Tibial nerve (tissue), 4 donors: ENCODE measurements around the gene HSPA9. TPM values are rescaled to one million over a fixed set of nuclear protein-coding genes. Genes with fewer than 3 reads are reported as not detected.

ENCODE experiments used
- DNase-seq, 2 donors: peaks; one replicate each; pipeline ENCODE4 v3.0.0-alpha.2; 2019; ENCODE audit warnings: low spot score in 2 of 2
- H3K27ac ChIP-seq, 4 donors: fragments of 200-600 bp; sonication (generic) in 3 of 4; one replicate each; pipeline ENCODE4 v1.5.1; 2017 to 2019; ENCODE audit warnings: mild to moderate bottlenecking in 1 of 4
- H3K27me3 ChIP-seq, 2 donors: fragments of 200-600 bp; sonication (generic) in 1 of 2; one replicate each; pipeline versions ENCODE4 v1.5.1 to v1.6.0; 2017 to 2019
- H3K36me3 ChIP-seq, 3 donors: fragments of 200-600 bp; sonication (generic); one replicate each; pipeline ENCODE4 v1.5.1; 2018 to 2019
- H3K4me1 ChIP-seq, 4 donors: fragments of 200-600 bp; sonication (generic) in 3 of 4; one replicate each; pipeline ENCODE4 v1.5.1; 2017 to 2019
- H3K4me3 ChIP-seq, 4 donors: fragments of 200-600 bp; sonication (generic) in 3 of 4; one replicate each; pipeline ENCODE4 v1.5.1; 2017 to 2019; ENCODE audit warnings: mild to moderate bottlenecking in 1 of 4, moderate library complexity in 1 of 4
- H3K9me3 ChIP-seq, 4 donors: fragments of 200-600 bp; sonication (generic) in 3 of 4; one replicate each; pipeline ENCODE4 v1.5.1; 2017 to 2019
- EP300 ChIP-seq, 2 donors: sonication (generic); formaldehyde crosslinking; IDR thresholded peaks; one replicate each; pipeline ENCODE4 v1.6.1; 2017; ENCODE audit warnings: antibody characterized with exemption in 2 of 2, mild to moderate bottlenecking in 1 of 2
- POLR2A ChIP-seq, 2 donors: fragments of 450-650 bp; IDR thresholded peaks; one replicate each; pipeline ENCODE4 v1.6.1; 2017; ENCODE audit warnings: antibody characterized with exemption in 2 of 2, mild to moderate bottlenecking in 2 of 2, moderate library complexity in 2 of 2
- WGBS, 2 donors: methylation state at CpG; one replicate each; pipeline ENCODE4 v1.1.5; 2018; 5-methylcytosine and 5-hydroxymethylcytosine counted together
- total RNA-seq, 4 donors: library from RNA; depleted of rRNA; stranded (reverse); fragments of >200 nt; gene quantifications; one replicate each; pipeline ENCODE4 v1.1.0, GENCODE V29; 2016
- TF ChIP-seq, protein P1 (sequence below), 5 experiments: fragments of 200-600 bp in 3 of 5; fragments of 450-650 bp in 2 of 5; sonication (generic) in 3 of 5; IDR thresholded peaks; one replicate each; pipeline ENCODE4 v1.5.1; 2016 to 2019; ENCODE audit warnings: antibody characterized with exemption in 5 of 5, mild to moderate bottlenecking in 3 of 5, moderate library complexity in 2 of 5

Gene HSPA9
- total RNA-seq, 4 donors from 2014 or later = 154 to 230 (median 201) TPM

DNA sequence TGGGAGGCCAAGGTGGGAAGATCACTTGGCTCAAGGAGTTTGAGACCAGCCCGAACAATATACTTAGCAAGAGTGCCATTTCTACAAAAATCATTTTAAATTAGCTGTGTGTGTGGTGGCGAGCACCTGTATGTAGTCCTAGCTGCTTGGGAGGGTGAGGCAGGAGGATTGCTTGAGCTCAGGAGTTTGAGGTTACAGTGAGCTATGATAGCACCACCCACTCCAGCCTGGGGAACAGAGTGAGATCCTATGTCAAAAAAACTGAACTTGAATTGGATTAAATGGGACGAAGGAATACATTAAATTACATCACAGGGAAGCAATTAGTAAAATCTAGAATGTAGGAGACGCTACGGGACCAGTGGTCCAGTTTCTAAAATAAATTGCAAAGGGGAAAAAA is 25.8 kb downstream of the HSPA9 start:
- TF ChIP-seq EP300 (IDR thresholded peaks at IDR 0.05) = no peak
- TF ChIP-seq, protein P1, sequence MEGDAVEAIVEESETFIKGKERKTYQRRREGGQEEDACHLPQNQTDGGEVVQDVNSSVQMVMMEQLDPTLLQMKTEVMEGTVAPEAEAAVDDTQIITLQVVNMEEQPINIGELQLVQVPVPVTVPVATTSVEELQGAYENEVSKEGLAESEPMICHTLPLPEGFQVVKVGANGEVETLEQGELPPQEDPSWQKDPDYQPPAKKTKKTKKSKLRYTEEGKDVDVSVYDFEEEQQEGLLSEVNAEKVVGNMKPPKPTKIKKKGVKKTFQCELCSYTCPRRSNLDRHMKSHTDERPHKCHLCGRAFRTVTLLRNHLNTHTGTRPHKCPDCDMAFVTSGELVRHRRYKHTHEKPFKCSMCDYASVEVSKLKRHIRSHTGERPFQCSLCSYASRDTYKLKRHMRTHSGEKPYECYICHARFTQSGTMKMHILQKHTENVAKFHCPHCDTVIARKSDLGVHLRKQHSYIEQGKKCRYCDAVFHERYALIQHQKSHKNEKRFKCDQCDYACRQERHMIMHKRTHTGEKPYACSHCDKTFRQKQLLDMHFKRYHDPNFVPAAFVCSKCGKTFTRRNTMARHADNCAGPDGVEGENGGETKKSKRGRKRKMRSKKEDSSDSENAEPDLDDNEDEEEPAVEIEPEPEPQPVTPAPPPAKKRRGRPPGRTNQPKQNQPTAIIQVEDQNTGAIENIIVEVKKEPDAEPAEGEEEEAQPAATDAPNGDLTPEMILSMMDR (IDR thresholded peaks at IDR 0.05) = no peak
- TF ChIP-seq POLR2A (IDR thresholded peaks at IDR 0.05) = no peak
- Histone ChIP-seq H3K36me3 (peaks cover 0 to 22% (median 0%) of the 10 kb centered on the region in 3 donors), H3K4me3 (no peak overlapping the region), H3K27me3 (no peaks in the 10 kb centered on the region), H3K27ac (no peak overlapping the region), H3K4me1 (peaks cover 0 to 56% (median 14%) of the 10 kb centered on the region in 4 donors), H3K9me3 (no peaks in the 10 kb centered on the region)
- 93 to 95% methylated on average over 5 of the region's 5 CpGs for WGBS, 2 donors
- DNase-seq = no peak

DNA sequence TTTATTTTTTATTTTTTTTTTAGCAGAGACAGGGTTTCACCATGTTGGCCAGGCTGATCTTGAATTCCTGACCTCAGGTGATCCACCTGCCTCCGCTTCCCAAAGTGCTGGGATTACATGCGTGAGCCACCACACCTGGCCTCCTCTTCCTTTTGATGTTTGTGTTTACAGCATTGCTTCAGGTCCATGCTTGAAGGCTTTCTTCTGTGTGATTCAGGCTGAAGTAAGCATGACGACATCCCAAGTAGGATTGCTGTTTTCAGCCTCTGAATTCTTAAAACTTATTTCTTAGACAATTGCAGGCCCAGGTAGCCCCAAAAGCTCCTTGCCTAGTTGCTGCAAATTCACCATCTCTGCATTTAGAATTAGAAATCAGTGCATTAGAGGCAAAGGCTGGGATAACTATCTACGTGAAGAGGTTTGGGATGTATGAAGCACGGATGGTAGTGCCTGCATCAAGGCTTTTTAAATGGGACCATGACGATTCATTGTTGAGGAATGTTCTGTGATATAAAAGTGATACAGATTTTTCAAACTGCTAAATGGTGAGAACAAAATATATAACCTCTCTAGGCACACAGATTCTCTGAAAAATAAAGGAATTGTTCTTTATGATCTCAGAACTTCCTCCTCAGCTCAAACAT is 29.2 kb downstream of the HSPA9 start:
- Histone ChIP-seq H3K4me3 (no peak overlapping the region), H3K27me3 (no peaks in the 10 kb centered on the region), H3K36me3 (no peaks in the 10 kb centered on the region), H3K27ac (no peak overlapping the region), H3K4me1 (peaks cover 0 to 65% (median 28%) of the 10 kb centered on the region in 4 donors), H3K9me3 (no peaks in the 10 kb centered on the region)
- 81 to 85% methylated on average over 6 of the region's 6 CpGs for WGBS, 2 donors
- no peak for DNase-seq
- TF ChIP-seq, protein P1 (IDR thresholded peaks at IDR 0.05) = no peak
- no peak for TF ChIP-seq POLR2A (IDR thresholded peaks at IDR 0.05)

DNA sequence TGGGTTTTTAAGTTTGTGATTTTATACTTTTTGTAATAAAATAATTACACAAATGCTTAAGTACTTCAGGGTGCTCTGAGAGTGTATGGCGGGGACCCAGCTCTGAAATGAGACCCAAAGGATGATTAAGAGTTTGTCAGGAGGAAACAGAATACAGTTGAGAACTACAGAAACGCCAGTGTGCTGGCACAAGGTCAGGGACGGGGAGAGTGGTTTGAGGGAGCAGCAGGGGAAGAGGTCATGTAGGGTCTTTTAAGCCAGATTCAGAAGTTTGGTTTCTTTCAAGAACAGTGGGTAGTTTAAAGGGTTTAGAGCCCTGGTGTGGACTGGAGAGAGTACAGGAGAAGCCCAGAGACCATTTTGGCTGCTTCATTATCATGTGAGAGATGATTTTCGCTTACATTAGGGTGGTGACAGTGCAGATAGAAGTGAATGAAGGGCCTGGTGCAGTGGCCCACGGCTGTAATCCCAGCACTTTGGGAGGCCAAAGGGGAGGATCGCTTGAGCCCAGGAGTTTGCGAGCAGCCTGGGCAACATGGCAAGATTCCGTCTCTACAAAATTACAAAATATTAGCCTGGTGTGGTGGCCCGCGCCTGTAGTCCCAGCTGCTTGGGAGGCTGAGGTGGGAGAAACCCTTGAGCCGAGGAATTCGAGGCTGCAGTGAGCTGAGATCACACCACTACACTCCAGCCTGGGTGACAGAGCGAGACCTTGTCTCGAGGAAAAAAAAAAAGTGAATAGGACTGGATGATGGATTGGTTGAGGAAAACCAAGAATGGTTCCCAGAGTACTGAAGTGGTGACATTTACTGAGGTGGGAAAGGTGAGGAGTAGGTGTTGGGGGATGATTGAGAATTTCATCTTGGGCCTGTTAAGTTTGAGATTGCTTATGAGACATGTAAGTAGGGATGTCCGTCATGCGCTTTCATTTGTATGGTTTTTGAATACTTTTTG is 30.7 kb downstream of the HSPA9 start:
- Histone ChIP-seq H3K27me3 (no peaks in the 10 kb centered on the region), H3K27ac (peak overlapping the region; percentile 96 to 100 (median 98)), H3K4me3 (peak overlapping the region; percentile 76 to 99 (median 79)), H3K36me3 (no peaks in the 10 kb centered on the region), H3K9me3 (no peaks in the 10 kb centered on the region), H3K4me1 (peaks cover 0 to 77% (median 37%) of the 10 kb centered on the region in 4 donors)
- TF ChIP-seq, protein P1 (IDR thresholded peaks at IDR 0.05) = no peak
- TF ChIP-seq POLR2A (IDR thresholded peaks at IDR 0.05) = no peak
- TF ChIP-seq EP300 (IDR thresholded peaks at IDR 0.05) = no peak
- WGBS, 2 donors = 62 to 64% methylated on average over 16 of the region's 16 CpGs
- DNase-seq = peak in 1 of 2 donors; percentile 18

DNA sequence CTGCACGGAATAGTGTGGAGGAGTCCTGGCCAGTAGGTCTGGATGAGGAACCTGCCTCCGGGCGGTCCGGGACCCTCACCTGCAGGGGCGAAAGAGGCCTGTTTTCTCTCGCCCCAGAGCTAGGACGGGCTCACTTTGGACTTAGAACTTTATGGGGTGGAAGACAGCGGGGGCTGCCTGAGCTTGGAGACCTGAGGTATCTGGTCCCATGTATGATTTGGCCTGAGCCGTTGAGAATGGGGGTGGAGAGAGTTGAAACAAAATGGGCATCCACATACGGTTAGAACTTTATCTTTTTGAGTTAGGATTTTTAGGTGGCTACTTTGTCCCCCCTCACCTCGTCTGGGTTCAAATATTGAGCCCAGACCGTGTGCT is 31.5 kb downstream of the HSPA9 start:
- H3K4me1 ChIP-seq = peaks cover 0 to 78% (median 38%) of the 10 kb centered on the region in 4 donors
- 0% methylated on average over 11 to 12 of the region's 12 CpGs for WGBS, 2 donors
- H3K9me3 ChIP-seq = no peaks in the 10 kb centered on the region
- DNase-seq = no peak
- no peaks in the 10 kb centered on the region for H3K27me3 ChIP-seq
- peak overlapping the region; percentile 76 to 99 (median 79) for H3K4me3 ChIP-seq
- peak overlapping the region; percentile 96 to 100 (median 98) for H3K27ac ChIP-seq
- no peaks in the 10 kb centered on the region for H3K36me3 ChIP-seq
- TF ChIP-seq, protein P1 (IDR thresholded peaks at IDR 0.05) = no peak
- no peak for TF ChIP-seq POLR2A (IDR thresholded peaks at IDR 0.05)
- TF ChIP-seq EP300 (IDR thresholded peaks at IDR 0.05) = no peak
